NCI-H1048 (cell line): ENCODE data around the gene TBC1D1.

ENCODE experiments used
- DNase-seq: peaks from one replicate; lab custom pipeline; 2025; lab: John Stamatoyannopoulos, UW

Gene TBC1D1

GRCh38 chr4:38078590-38079421 lies 187.9 kb downstream of the TBC1D1 start:
- DNase-seq, result no peak

- no peak for DNase-seq
Measured at GRCh38 chr4:38080061-38080974, 189.4 kb downstream of the TBC1D1 start.

- DNase-seq, result no peak
Measured at GRCh38 chr4:38082021-38082420, 191.1 kb downstream of the TBC1D1 start.

- no peak for DNase-seq
Measured at GRCh38 chr4:38082424-38083385, 191.8 kb downstream of the TBC1D1 start.

GRCh38 chr4:38084877-38085711 lies 194.2 kb downstream of the TBC1D1 start:
- DNase-seq, result no peak

- no peak for DNase-seq
Measured at GRCh38 chr4:38085751-38086150, 194.9 kb downstream of the TBC1D1 start.

- DNase-seq, result no peak
Measured at GRCh38 chr4:38086151-38086848, 195.4 kb downstream of the TBC1D1 start.

GRCh38 chr4:38086849-38087226 lies 196.0 kb downstream of the TBC1D1 start:
- DNase-seq, result no peak

- no peak for DNase-seq
Measured at GRCh38 chr4:38088321-38088720, 197.4 kb downstream of the TBC1D1 start.

- DNase-seq, result no peak
Measured at GRCh38 chr4:38089961-38090360, 199.1 kb downstream of the TBC1D1 start.

- DNase-seq, result no peak
Measured at GRCh38 chr4:38090455-38091246, 199.8 kb downstream of the TBC1D1 start.

GRCh38 chr4:38091636-38092035 lies 200.8 kb downstream of the TBC1D1 start:
- no peak for DNase-seq

- no peak for DNase-seq
Measured at GRCh38 chr4:38092701-38093100, 201.8 kb downstream of the TBC1D1 start.

- no peak for DNase-seq
Measured at GRCh38 chr4:38094419-38094818, 203.5 kb downstream of the TBC1D1 start.

GRCh38 chr4:38095691-38096090 lies 204.8 kb downstream of the TBC1D1 start:
- no peak for DNase-seq

GRCh38 chr4:38097818-38098217 lies 206.9 kb downstream of the TBC1D1 start:
- DNase-seq, result no peak

- no peak for DNase-seq
Measured at GRCh38 chr4:38099020-38099600, 208.2 kb downstream of the TBC1D1 start.

- DNase-seq, result no peak
Measured at GRCh38 chr4:38099908-38100407, 209.1 kb downstream of the TBC1D1 start.
